Liver (tissue), 3 donors: ENCODE data around the gene POLR2H.

Experiments used
- CTCF ChIP-seq: fragments of 150-350 bp; IDR thresholded peaks from 2 replicates; pipeline ENCODE4 v1.5.1; 2017; ENCODE audit warnings: improper control_type of control experiment, low read depth, low read length; ENCODE audit not compliant: missing input control
- GABPA ChIP-seq, 2 donors: IDR thresholded peaks in 1 of 2; conservative IDR thresholded peaks in 1 of 2; 2 replicates each; pipeline ENCODE4 v1.6.1; 2016; ENCODE audit warnings: antibody characterized with exemption in 2 of 2, mild to moderate bottlenecking in 1 of 2, moderate library complexity in 1 of 2
- HNF4G ChIP-seq: IDR thresholded peaks from 2 replicates; pipeline ENCODE4 v1.6.1; 2016; ENCODE audit warnings: antibody characterized with exemption
- MAX ChIP-seq: IDR thresholded peaks from 2 replicates; pipeline ENCODE4 v1.6.1; 2016; ENCODE audit warnings: antibody characterized with exemption
- RAD21 ChIP-seq, 2 donors: IDR thresholded peaks; 2 replicates each; pipeline ENCODE4 v1.6.1; 2016; ENCODE audit warnings: antibody characterized with exemption in 2 of 2, mild to moderate bottlenecking in 2 of 2
- REST ChIP-seq: IDR thresholded peaks from 2 replicates; pipeline ENCODE4 v1.6.1; 2016; ENCODE audit warnings: antibody characterized with exemption, mild to moderate bottlenecking
- SP1 ChIP-seq: IDR thresholded peaks from 2 replicates; pipeline ENCODE4 v1.6.1; 2018; ENCODE audit warnings: antibody characterized with exemption, mild to moderate bottlenecking
- TAF1 ChIP-seq: conservative IDR thresholded peaks from 2 replicates; pipeline ENCODE4 v1.6.1; 2016; ENCODE audit warnings: antibody characterized with exemption, mild to moderate bottlenecking
- ZBTB33 ChIP-seq: IDR thresholded peaks from 2 replicates; pipeline ENCODE4 v1.6.1; 2016; ENCODE audit warnings: antibody characterized with exemption
- donor health status: healthy.
- donor health status: healthy.

- TF ChIP-seq MAX, result no peak
- TF ChIP-seq CTCF, result no peak
- TF ChIP-seq ZBTB33, result no peak
- no peak for TF ChIP-seq REST
- no peak for TF ChIP-seq TAF1
- no peak for TF ChIP-seq SP1
- TF ChIP-seq HNF4G, result no peak
- no peak for TF ChIP-seq RAD21 (IDR thresholded peaks at IDR 0.05)
- no peak for TF ChIP-seq GABPA (IDR thresholded peaks at IDR 0.05 in 1 of 2, conservative IDR thresholded peaks at IDR 0.05 in 1 of 2)
Observed at GRCh38 chr3:184360070-184360928, 1.2 kb upstream of the POLR2H start.
